Sigmoid colon (tissue), 4 donors: ENCODE data around the gene ABCC9.
A peak's percentile ranks its signal among the peaks of the same experiment; 100 is the strongest.

Experiments used
- CTCF ChIP-seq, 4 experiments: fragments of 450-650 bp in 3 of 4; fragments of 200-600 bp in 1 of 4; IDR thresholded peaks; one replicate each; pipeline ENCODE4 v1.5.1; 2016 to 2019; ENCODE audit warnings: antibody characterized with exemption in 4 of 4, mild to moderate bottlenecking in 3 of 4, moderate library complexity in 2 of 4
- EP300 ChIP-seq, 4 donors: sonication (generic); formaldehyde crosslinking; IDR thresholded peaks; one replicate each; pipeline ENCODE4 v1.6.1; 2017; ENCODE audit warnings: antibody characterized with exemption in 4 of 4

DNA sequence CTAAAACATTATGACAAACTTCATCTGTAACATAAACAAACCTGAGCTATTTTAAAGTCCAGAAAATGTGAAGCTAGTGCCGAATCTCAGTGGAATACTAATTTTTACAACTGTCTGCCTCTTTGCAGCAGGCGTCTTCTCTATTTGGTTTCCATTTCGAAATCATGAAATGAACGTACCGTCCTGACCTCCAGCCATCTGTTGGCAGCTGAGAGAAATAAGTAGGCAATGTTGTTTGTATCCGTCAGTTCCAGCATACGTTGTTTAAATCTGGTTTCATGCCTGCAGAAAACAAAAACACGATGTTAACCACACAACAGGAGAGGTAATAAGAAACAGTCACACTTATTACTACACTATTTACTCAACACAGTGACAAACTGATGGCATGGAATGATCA, 112.4 kb downstream of the ABCC9 start:
- TF ChIP-seq CTCF (IDR thresholded peaks at IDR 0.05) (no peak), EP300 (IDR thresholded peaks at IDR 0.05) (peak; percentile 5 to 78 (median 46))
